HCT116 (cell line): ENCODE data around the gene ADAMTSL5. TPM values are rescaled to one million over a fixed set of nuclear protein-coding genes. Genes with fewer than 3 reads are reported as not detected.

ENCODE experiments used
- ATAC-seq: fragments of 200-7000 bp; cut with Tn5 transposase; 2 replicates; pipeline ENCODE4 v1.9.1; 2020; ENCODE audit warnings: mild to moderate bottlenecking, moderate library complexity
- BruUV-seq: library from RNA; stranded (reverse); fragments of 400-500 nt; replicated peaks from 2 replicates; lab custom pipeline; 2021; lab: Mats Ljungman, UMichigan
- CTCF ChIA-PET: fragments of 300-600 bp; sonication (Branson Sonifier 250); formaldehyde crosslinking; loops from one replicate; lab custom pipeline; 2021; ENCODE audit warnings: antibody characterized with exemption; lab: Charles Lee
- POLR2A ChIA-PET: fragments of 300-600, 350-600 bp; sonication (Branson Sonifier 250); formaldehyde crosslinking; loops from one replicate; lab custom pipeline; 2021; ENCODE audit warnings: antibody characterized with exemption; lab: Charles Lee
- RAD21 ChIA-PET, 2 experiments: fragments of 300-600 bp; sonication (Branson Sonifier 250); formaldehyde crosslinking; loops; one replicate each; lab custom pipeline; 2023; ENCODE audit warnings: low total read pairs in 2 of 2; ENCODE audit not compliant: uncharacterized antibody in 2 of 2, unreplicated experiment in 2 of 2, low non-redundant PET in 1 of 2; lab: Charles Lee
- DNase-seq: peaks from one replicate; pipeline ENCODE4 v3.0.0-alpha.2; 2010; ENCODE audit warnings: low read depth, low spot score
- H2AFZ ChIP-seq: fragments of 200-600 bp; shearing (Covaris generic), sonication (generic); 2 replicates; pipeline ENCODE4 v1.6.1; 2017; ENCODE audit warnings: low read depth, mixed run types, mixed read lengths, antibody characterized with exemption, low read length; ENCODE audit not compliant: poor library complexity, severe bottlenecking
- H3K27ac ChIP-seq: 2 replicates; pipeline ENCODE4 v1.5.1; 2012; ENCODE audit warnings: low read depth, low read length
- H3K27me3 ChIP-seq: fragments of 200-600 bp; sonication (generic); 2 replicates; pipeline ENCODE4 v1.6.1; 2016; ENCODE audit warnings: mixed run types, low read length, mixed read lengths; ENCODE audit not compliant: insufficient read depth
- H3K36me3 ChIP-seq, 2 experiments: fragments of 200-500 bp in 1 of 2; fragments of 200-600 bp in 1 of 2; sonication (Bioruptor generic) in 1 of 2; sonication (generic) in 1 of 2; 2 replicates each; pipeline versions ENCODE4 v1.5.1 to v1.6.1; 2014 to 2016; ENCODE audit warnings: low read length in 2 of 2, inconsistent platforms in 1 of 2, mixed read lengths in 1 of 2, mixed run types in 1 of 2; ENCODE audit not compliant: insufficient read depth in 2 of 2, control insufficient read depth in 1 of 2
- H3K4me1 ChIP-seq, 2 experiments: fragments of 200-600 bp in 1 of 2; sonication (generic) in 1 of 2; 2 replicates each; pipeline versions ENCODE4 v1.5.1 to v1.6.1; 2012 to 2017; ENCODE audit warnings: low read length in 2 of 2, inconsistent platforms in 1 of 2, mild to moderate bottlenecking in 1 of 2, mixed read lengths in 1 of 2, mixed run types in 1 of 2, moderate library complexity in 1 of 2; ENCODE audit not compliant: insufficient read depth in 2 of 2, control insufficient read depth in 1 of 2
- H3K4me2 ChIP-seq: fragments of 200-600 bp; sonication (generic); 2 replicates; pipeline ENCODE4 v1.6.1; 2017; ENCODE audit warnings: mixed run types, low read length, mixed read lengths
- H3K4me3 ChIP-seq, 2 experiments: fragments of 200-600 bp in 1 of 2; sonication (generic) in 1 of 2; replicated peaks in 1 of 2; 2 replicates each; pipeline ENCODE4 v1.5.1; 2011 to 2016; ENCODE audit warnings: low read length in 2 of 2, control low read depth in 1 of 2, low read depth in 1 of 2, mild to moderate bottlenecking in 1 of 2, mixed read lengths in 1 of 2, mixed run types in 1 of 2
- H3K79me2 ChIP-seq: fragments of 200-600 bp; sonication (generic); 2 replicates; pipeline ENCODE4 v1.6.1; 2017; ENCODE audit warnings: mild to moderate bottlenecking, mixed run types, low read length, moderate library complexity, mixed read lengths; ENCODE audit not compliant: insufficient read depth
- H3K9ac ChIP-seq: fragments of 200-600 bp; sonication (generic); 2 replicates; pipeline ENCODE4 v1.6.1; 2016; ENCODE audit warnings: low read length, mixed read lengths
- H3K9me2 ChIP-seq: fragments of 200-600 bp; sonication (generic), shearing (Covaris generic); 2 replicates; pipeline ENCODE4 v1.6.1; 2017; ENCODE audit warnings: mixed run types, mild to moderate bottlenecking, moderate library complexity; ENCODE audit not compliant: insufficient read depth
- H3K9me3 ChIP-seq, 2 experiments: fragments of 200-500 bp in 1 of 2; fragments of 200-600 bp in 1 of 2; sonication (Bioruptor generic) in 1 of 2; sonication (generic) in 1 of 2; 2 replicates each; pipeline ENCODE4 v1.6.1; 2014 to 2017; ENCODE audit warnings: low read length in 2 of 2, mixed read lengths in 2 of 2, inconsistent platforms in 1 of 2, low read depth in 1 of 2, mild to moderate bottlenecking in 1 of 2, mixed run types in 1 of 2, moderate library complexity in 1 of 2; ENCODE audit not compliant: control insufficient read depth in 1 of 2, insufficient read depth in 1 of 2
- H4K20me1 ChIP-seq: fragments of 200-600 bp; sonication (generic), shearing (Covaris generic); 2 replicates; pipeline ENCODE4 v1.6.1; 2017; ENCODE audit warnings: mixed run types, mild to moderate bottlenecking, moderate library complexity; ENCODE audit not compliant: insufficient read depth
- CEBPB ChIP-seq: IDR thresholded peaks from 2 replicates; pipeline ENCODE4 v1.6.1; 2012; ENCODE audit warnings: low read depth
- CTCF ChIP-seq, 3 experiments: fragments of 200-600 bp in 1 of 3; sonication (generic) in 1 of 3; IDR thresholded peaks in 2 of 3; conservative IDR thresholded peaks in 1 of 3; 2 replicates each; pipeline ENCODE4 v1.5.1; 2012 to 2017; ENCODE audit warnings: low read depth in 2 of 3, low read length in 2 of 3, antibody characterized with exemption in 1 of 3, borderline replicate concordance in 1 of 3, control low read depth in 1 of 3, mild to moderate bottlenecking in 1 of 3, mixed read lengths in 1 of 3, mixed run types in 1 of 3, moderate library complexity in 1 of 3; ENCODE audit not compliant: insufficient read depth in 1 of 3
- EZH2 ChIP-seq: fragments of 200-600 bp; sonication (generic); IDR thresholded peaks from 2 replicates; pipeline ENCODE4 v1.6.1; 2017; ENCODE audit warnings: antibody characterized with exemption, mixed run types
- EZH2phosphoT487 ChIP-seq: fragments of 200-600 bp; IDR thresholded peaks from 2 replicates; pipeline ENCODE4 v1.6.1; 2018; ENCODE audit warnings: antibody characterized with exemption, borderline replicate concordance
- JUND ChIP-seq: IDR thresholded peaks from 2 replicates; pipeline ENCODE4 v1.6.1; 2012
- RAD21 ChIP-seq: IDR thresholded peaks from 2 replicates; pipeline ENCODE4 v1.6.1; 2012; ENCODE audit warnings: low read depth, mild to moderate bottlenecking
- SIN3A ChIP-seq: IDR thresholded peaks from 2 replicates; pipeline ENCODE4 v1.6.1; 2012; ENCODE audit warnings: low read depth
- YY1 ChIP-seq: IDR thresholded peaks from 2 replicates; pipeline ENCODE4 v1.6.1; 2011; ENCODE audit warnings: low read length, low read depth, moderate library complexity, mild to moderate bottlenecking; ENCODE audit not compliant: insufficient replicate concordance; ENCODE audit errors: extremely low read depth
- ZFX ChIP-seq: fragments of 450-650 bp; IDR thresholded peaks from 2 replicates; pipeline ENCODE4 v1.6.1; 2017
- intact Hi-C: fragments of 100-400 bp; cut with micrococcal nuclease; formaldehyde crosslinking; loops from 2 replicates; pipeline ENCODE4 v1.10.0; 2022
- total RNA-seq: library from RNA; stranded (reverse); gene quantifications from one replicate; pipeline ENCODE4 v1.2.1, GENCODE V29; 2021; ENCODE audit not compliant: unreplicated experiment

Gene ADAMTSL5
- total RNA-seq, 1 experiment from 2014 or later, result 24.0 TPM

GRCh38 chr19:1527650-1528309 is 15.0 kb upstream of the ADAMTSL5 start:
- RAD21 ChIA-PET, result no interaction called here

More at GRCh38 chr19:1527650-1528309, 15.0 kb upstream of the ADAMTSL5 start:
- POLR2A ChIA-PET, result no interaction called here
- Histone ChIP-seq H3K9ac (no peak overlapping the region), H3K9me2 (no peaks in the 10 kb centered on the region), H3K4me3 (no peak overlapping the region), H4K20me1 (no peaks in the 10 kb centered on the region), H2AFZ (no peak overlapping the region), H3K27me3 (no peaks in the 10 kb centered on the region), H3K4me1 (no peaks in the 10 kb centered on the region), H3K27ac (no peak overlapping the region), H3K79me2 (no peaks in the 10 kb centered on the region), H3K4me2 (no peak overlapping the region), H3K9me3 (no peaks in the 10 kb centered on the region), H3K36me3 (no peaks in the 10 kb centered on the region)
- intact Hi-C loops, result no loop called here
- DNase-seq, result no peak
- CTCF ChIA-PET, result no interaction called here
- ATAC-seq, result no peak
- BruUV-seq, result no TSS peak
- no peak for TF ChIP-seq CEBPB
- TF ChIP-seq YY1, result no peak
- no peak for TF ChIP-seq SIN3A
- no peak for TF ChIP-seq CTCF (IDR thresholded peaks at IDR 0.05 in 2 of 3, conservative IDR thresholded peaks at IDR 0.05 in 1 of 3; ENCODE audit: borderline replicate concordance in 1 of 3, insufficient read depth in 1 of 3, low read depth in 2 of 3, low read length in 2 of 3)
- TF ChIP-seq RAD21, result no peak
- TF ChIP-seq ZFX, result no peak
- no peak for TF ChIP-seq EZH2
- no peak for TF ChIP-seq EZH2phosphoT487
- no peak for TF ChIP-seq JUND
